A673 (cell line): ENCODE measurements around the gene ZNF480.

Experiments
- EZH2 ChIP-seq: fragments of 200-600 bp; sonication (generic); IDR thresholded peaks from 2 replicates; pipeline ENCODE4 v1.6.1; 2017; ENCODE audit warnings: borderline replicate concordance, low read depth, mild to moderate bottlenecking, mixed read lengths, antibody characterized with exemption, low read length; ENCODE audit not compliant: poor library complexity, severe bottlenecking
- TF ChIP-seq, protein P1 (sequence below): fragments of 300-800, 200-600 bp; sonication (generic); conservative IDR thresholded peaks from 2 replicates; pipeline ENCODE4 v1.5.1; 2017; ENCODE audit warnings: low read depth, mild to moderate bottlenecking, antibody characterized with exemption, low read length, moderate library complexity, mixed read lengths

DNA sequence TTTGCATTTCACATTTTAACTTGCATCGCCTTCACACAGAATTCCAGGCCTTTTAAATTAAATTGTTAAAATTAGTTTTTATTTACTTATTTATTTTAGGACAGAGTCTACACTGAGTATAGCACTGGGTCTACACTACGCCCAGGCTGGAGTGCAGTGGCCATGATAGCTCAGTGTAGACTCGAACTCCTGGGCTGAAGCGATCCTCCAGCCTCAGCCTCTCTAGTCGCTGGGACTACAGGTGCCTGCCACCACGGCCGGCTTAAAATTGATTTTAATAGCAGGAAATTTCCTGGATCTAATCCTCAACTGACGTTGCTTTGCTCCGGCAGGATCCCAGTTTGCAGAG is 38.8 kb downstream of the ZNF480 start:
- TF ChIP-seq, protein P1, sequence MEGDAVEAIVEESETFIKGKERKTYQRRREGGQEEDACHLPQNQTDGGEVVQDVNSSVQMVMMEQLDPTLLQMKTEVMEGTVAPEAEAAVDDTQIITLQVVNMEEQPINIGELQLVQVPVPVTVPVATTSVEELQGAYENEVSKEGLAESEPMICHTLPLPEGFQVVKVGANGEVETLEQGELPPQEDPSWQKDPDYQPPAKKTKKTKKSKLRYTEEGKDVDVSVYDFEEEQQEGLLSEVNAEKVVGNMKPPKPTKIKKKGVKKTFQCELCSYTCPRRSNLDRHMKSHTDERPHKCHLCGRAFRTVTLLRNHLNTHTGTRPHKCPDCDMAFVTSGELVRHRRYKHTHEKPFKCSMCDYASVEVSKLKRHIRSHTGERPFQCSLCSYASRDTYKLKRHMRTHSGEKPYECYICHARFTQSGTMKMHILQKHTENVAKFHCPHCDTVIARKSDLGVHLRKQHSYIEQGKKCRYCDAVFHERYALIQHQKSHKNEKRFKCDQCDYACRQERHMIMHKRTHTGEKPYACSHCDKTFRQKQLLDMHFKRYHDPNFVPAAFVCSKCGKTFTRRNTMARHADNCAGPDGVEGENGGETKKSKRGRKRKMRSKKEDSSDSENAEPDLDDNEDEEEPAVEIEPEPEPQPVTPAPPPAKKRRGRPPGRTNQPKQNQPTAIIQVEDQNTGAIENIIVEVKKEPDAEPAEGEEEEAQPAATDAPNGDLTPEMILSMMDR: no peak
- TF ChIP-seq EZH2: no peak
